HG02885 (cell line): ENCODE data around the gene SOWAHA.
A peak's percentile ranks its signal among the peaks of the same experiment; 100 is the strongest.
"Not testable (repeated sequence)": the region's sequence is repeated elsewhere in the genome, so short reads cannot be mapped to it uniquely, and the experiment has no call there.

Experiments used
- ATAC-seq: cut with Tn5 transposase; IDR thresholded peaks from one replicate; pipeline ENCODE4 v1.9.1; 2021; ENCODE audit warnings: mild to moderate bottlenecking; ENCODE audit not compliant: unreplicated experiment, poor library complexity

SOWAHA gene

DNA sequence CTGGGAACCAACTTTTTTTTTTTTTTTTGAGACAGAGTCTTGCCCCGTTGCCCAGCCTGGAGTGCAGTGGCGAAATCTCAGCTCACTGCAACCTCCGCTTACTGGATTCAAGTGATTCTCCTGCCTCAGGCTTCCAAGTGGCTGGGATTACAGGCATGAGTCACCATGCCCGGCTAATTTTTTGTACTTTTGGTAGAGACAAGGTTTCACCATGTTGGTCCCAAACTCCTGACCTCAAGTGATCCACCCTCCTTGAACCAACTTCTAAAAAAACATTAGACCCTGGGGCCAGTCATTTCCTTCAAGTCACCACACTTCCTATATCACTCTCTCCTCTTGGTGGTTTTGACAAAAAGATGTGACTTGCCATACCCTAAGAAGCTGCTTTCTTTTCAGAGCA, 28.2 kb downstream of the SOWAHA start:
- ATAC-seq, result no peak

- no peak for ATAC-seq
Observed at GRCh38 chr5:132848270-132848669, 35.2 kb downstream of the SOWAHA start.

DNA sequence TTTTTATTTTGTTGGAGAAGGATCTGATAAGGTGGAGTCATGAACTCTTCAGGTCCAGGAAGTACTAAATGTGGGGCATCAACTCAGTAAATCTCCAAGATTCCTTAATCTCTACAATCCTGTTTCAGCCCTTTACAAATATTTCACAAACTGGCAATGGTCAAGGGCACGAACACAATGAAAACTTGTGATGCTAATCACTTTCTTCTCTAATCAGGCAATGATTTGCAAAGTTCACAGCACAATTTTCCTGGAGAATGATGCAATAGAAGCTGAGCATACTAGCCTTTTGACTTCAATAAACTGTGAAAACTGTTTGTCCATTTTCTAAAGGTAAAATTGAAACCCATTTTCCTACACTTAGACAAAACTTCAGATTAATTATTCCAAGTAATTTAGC, 36.2 kb downstream of the SOWAHA start:
- ATAC-seq, result no peak

DNA sequence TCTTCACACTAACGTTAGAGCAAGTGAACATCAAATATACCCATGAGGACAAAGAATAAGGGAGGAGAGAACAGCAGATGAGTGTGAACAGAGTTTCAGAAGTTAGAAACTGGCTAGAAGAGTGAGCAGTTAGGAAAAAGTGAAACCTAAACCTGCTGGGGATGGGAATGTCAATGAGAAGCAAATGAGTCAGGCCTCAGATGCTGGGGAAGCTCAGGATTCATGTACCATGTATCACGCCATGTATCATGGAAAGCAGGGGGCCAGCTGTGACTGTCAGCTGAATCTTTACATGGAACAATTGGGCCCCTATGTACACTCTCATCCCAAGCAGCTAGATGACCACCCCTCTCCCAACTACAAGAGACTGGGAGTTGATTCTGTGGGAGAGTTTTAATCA, 37.0 kb downstream of the SOWAHA start:
- ATAC-seq, result no peak

- no peak for ATAC-seq
Observed at GRCh38 chr5:132853323-132853722, 40.2 kb downstream of the SOWAHA start.

- ATAC-seq, result no peak
Observed at GRCh38 chr5:132853790-132854189, 40.7 kb downstream of the SOWAHA start.

DNA sequence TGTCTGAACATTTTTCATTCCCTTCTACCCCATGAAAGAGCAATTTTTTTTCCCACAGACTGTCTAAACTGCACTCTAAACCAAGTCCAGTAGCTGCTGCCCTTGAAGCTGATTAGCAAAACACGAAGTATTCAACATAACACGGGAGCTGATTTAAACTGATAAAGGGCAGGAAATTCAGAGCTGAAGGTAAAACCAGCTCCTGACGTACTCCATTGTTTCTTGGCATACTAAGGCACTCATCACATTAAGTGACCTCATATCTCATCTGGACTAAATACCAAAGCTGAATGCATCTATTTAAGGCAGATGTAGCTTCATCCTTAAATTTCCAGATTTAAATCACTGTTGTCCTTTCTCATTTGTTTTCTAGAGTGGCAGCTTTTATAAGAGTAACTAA, 41.2 kb downstream of the SOWAHA start:
- no peak for ATAC-seq

DNA sequence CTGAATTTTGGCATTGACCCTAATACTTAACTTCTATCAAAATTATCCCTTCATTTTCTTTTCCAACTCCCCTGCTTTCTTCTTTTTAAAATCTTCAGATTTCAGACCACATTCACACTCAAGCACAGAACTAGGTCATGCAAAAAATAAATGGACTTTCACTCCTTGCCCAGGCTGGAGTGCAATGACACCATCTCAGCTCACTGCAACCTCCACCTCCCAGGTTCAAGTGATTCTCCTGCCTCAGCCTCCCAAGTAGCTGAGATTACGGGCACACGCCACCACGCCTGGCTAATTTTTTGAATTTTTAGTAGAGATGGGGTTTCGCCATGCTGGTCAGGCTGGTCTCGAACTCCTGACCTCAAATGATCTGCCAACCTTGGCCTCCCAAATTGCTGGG, 41.9 kb downstream of the SOWAHA start:
- ATAC-seq, result not testable (repeated sequence)

DNA sequence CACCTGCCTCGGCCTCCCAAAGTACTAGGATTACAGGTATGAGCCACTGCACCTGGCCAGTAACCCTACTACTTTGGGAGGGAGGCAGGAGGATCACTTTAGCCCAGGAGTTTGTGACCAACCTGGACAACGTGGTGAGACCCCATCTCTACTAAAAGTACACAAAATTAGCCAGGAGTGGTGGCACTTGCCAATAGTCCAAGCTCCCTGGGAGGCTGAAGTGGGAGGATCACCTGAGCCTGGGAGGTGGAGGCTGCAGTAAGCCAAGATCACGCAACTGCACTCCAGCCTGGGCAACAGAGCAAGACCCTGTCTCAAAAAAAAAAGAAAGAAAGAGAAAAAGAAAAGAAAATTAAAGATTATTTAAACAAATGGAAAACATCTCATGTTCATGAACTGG, 42.9 kb downstream of the SOWAHA start:
- ATAC-seq, result no peak

GRCh38 chr5:132859889-132860437, 46.9 kb downstream of the SOWAHA start:
- no peak for ATAC-seq

GRCh38 chr5:132860742-132861141, 47.6 kb downstream of the SOWAHA start:
- no peak for ATAC-seq

DNA sequence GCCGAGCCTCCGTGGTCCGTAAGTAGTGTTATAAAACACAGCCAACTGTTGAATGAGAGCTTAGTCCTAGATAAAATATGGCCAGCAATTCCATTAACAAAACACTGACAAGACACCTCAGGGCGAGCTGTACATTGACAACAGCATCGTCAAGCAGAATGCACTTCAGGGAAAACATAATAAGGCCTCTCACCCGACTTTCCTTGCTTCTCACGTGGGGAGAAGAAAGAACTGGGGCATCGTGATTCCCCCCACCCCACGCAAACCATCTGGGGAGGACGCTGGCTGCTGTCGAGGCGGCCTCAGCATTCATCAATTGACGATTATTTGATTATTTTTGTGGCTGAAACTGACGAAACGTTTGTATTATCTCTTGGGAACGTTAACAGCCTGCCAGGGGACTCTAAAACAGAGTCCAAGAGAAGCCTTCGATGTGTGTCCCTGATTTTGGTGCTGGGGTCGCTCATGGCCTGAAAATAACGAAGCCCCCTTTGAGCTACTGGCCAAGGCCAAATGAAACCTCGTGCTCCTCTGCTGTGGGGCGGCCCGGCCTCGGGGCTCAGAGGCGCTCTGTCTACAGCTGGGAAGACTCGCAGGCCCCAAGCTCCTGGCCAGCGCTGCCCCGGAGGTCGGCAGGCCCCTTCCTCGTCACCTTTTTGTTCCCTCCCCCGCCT, 52.7 kb downstream of the SOWAHA start:
- peak; percentile 23 for ATAC-seq
